ENCODE results near the gene ZNF462. TPM values are rescaled to one million over a fixed set of nuclear protein-coding genes. Genes with fewer than 3 reads are reported as not detected.

Gene ZNF462
- polyA plus RNA-seq, 3 donors, result 0.79 to 6.2 (median 3.5) TPM

- WGBS, 3 donors, result 0 to 2% (median 2%) methylated on average over 15 of the region's 15 CpGs
- H3K27ac ChIP-seq (ENCODE audit: low read depth, low read length), result no peak overlapping the region
These were observed 1.3 kb upstream of the ZNF462 start for GRCh38 chr9:106861640-106862109.

GRCh38 chr9:106862110-106862820, 701 bp upstream of the ZNF462 start:
- 0 to 1% (median 0%) methylated on average over 31 to 32 of the region's 32 CpGs for WGBS, 3 donors
- no peak overlapping the region for H3K27ac ChIP-seq (ENCODE audit: low read depth, low read length)

GRCh38 chr9:106864373-106865143, 1.6 kb downstream of the ZNF462 start:
- 10 to 23% (median 12%) methylated on average over 10 to 11 of the region's 11 CpGs for WGBS, 3 donors
- peak overlapping the region; percentile 58 for H3K27ac ChIP-seq (ENCODE audit: low read depth, low read length)

- no peak overlapping the region for H3K27ac ChIP-seq (ENCODE audit: low read depth, low read length)
- 91 to 94% (median 94%) methylated on average over 1 of the region's 1 CpG for WGBS, 3 donors
These were observed 3.3 kb downstream of the ZNF462 start for GRCh38 chr9:106866243-106866642.

GRCh38 chr9:106867286-106867685, 4.3 kb downstream of the ZNF462 start:
- 68 to 84% (median 81%) methylated on average over 4 of the region's 4 CpGs for WGBS, 3 donors
- H3K27ac ChIP-seq (ENCODE audit: low read depth, low read length), result no peak overlapping the region

- 12 to 89% (median 62%) methylated on average over 1 of the region's 1 CpG for WGBS, 3 donors
- H3K27ac ChIP-seq (ENCODE audit: low read depth, low read length), result no peak overlapping the region
These were observed 5.1 kb downstream of the ZNF462 start for GRCh38 chr9:106868087-106868486.

GRCh38 chr9:106868565-106868964, 5.6 kb downstream of the ZNF462 start:
- no peak overlapping the region for H3K27ac ChIP-seq (ENCODE audit: low read depth, low read length)
- 41 to 49% (median 48%) methylated on average over 5 of the region's 5 CpGs for WGBS, 3 donors

GRCh38 chr9:106869028-106869427, 6.1 kb downstream of the ZNF462 start:
- WGBS, 3 donors, result 37 to 68% (median 42%) methylated on average over 2 of the region's 2 CpGs

GRCh38 chr9:106869458-106869857, 6.5 kb downstream of the ZNF462 start:
- H3K27ac ChIP-seq (ENCODE audit: low read depth, low read length), result no peak overlapping the region
- 23 to 31% (median 30%) methylated on average over 3 of the region's 3 CpGs for WGBS, 3 donors

More at GRCh38 chr9:106869028-106869427, 6.1 kb downstream of the ZNF462 start:
- H3K27ac ChIP-seq (ENCODE audit: low read depth, low read length), result no peak overlapping the region

- no peak overlapping the region for H3K27ac ChIP-seq (ENCODE audit: low read depth, low read length)
These were observed 9.7 kb downstream of the ZNF462 start for GRCh38 chr9:106872641-106873040.

GRCh38 chr9:106874031-106874430, 11.1 kb downstream of the ZNF462 start:
- no peak overlapping the region for H3K27ac ChIP-seq (ENCODE audit: low read depth, low read length)
- WGBS, 3 donors, result 93 to 95% (median 93%) methylated on average over 3 of the region's 3 CpGs

More at GRCh38 chr9:106872641-106873040, 9.7 kb downstream of the ZNF462 start:
- whole genome bisulfite sequencing, 3 donors, result 81 to 93% (median 86%) methylated on average over 5 of the region's 5 CpGs

GRCh38 chr9:106874652-106875051, 11.7 kb downstream of the ZNF462 start:
- H3K27ac ChIP-seq (ENCODE audit: low read depth, low read length), result no peak overlapping the region

GRCh38 chr9:106875529-106875928, 12.6 kb downstream of the ZNF462 start:
- WGBS, 3 donors, result 51 to 65% (median 58%) methylated on average over 3 of the region's 3 CpGs
- H3K27ac ChIP-seq (ENCODE audit: low read depth, low read length), result no peak overlapping the region

More at GRCh38 chr9:106874652-106875051, 11.7 kb downstream of the ZNF462 start:
- 88 to 89% (median 88%) methylated on average over 2 of the region's 2 CpGs for WGBS, 3 donors

GRCh38 chr9:106877345-106877744, 14.4 kb downstream of the ZNF462 start:
- H3K27ac ChIP-seq (ENCODE audit: low read depth, low read length), result no peak overlapping the region
- 95 to 98% (median 96%) methylated on average over 6 of the region's 6 CpGs for WGBS, 3 donors

- no peak overlapping the region for H3K27ac ChIP-seq (ENCODE audit: low read depth, low read length)
- 72 to 77% (median 77%) methylated on average over 5 of the region's 5 CpGs for WGBS, 3 donors
These were observed 15.3 kb downstream of the ZNF462 start for GRCh38 chr9:106878081-106878837.

- WGBS, 3 donors, result 15 to 29% (median 17%) methylated on average over 4 of the region's 4 CpGs
- no peak overlapping the region for H3K27ac ChIP-seq (ENCODE audit: low read depth, low read length)
These were observed 16.0 kb downstream of the ZNF462 start for GRCh38 chr9:106878934-106879333.

- no peak overlapping the region for H3K27ac ChIP-seq (ENCODE audit: low read depth, low read length)
- WGBS, 3 donors, result 80 to 91% (median 86%) methylated on average over 3 of the region's 3 CpGs
These were observed 16.5 kb downstream of the ZNF462 start for GRCh38 chr9:106879439-106879882.

GRCh38 chr9:106880081-106880480, 17.1 kb downstream of the ZNF462 start:
- WGBS, 3 donors, result 95% methylated on average over 5 of the region's 5 CpGs
- no peak overlapping the region for H3K27ac ChIP-seq (ENCODE audit: low read depth, low read length)

- H3K27ac ChIP-seq (ENCODE audit: low read depth, low read length), result no peak overlapping the region
- WGBS, 3 donors, result 67 to 83% (median 67%) methylated on average over 6 of the region's 6 CpGs
These were observed 17.9 kb downstream of the ZNF462 start for GRCh38 chr9:106880863-106881262.
